ENCODE results near the gene ADGRF5. TPM values are rescaled to one million over a fixed set of nuclear protein-coding genes. Genes with fewer than 3 reads are reported as not detected.
"Not testable (repeated sequence)": the region's sequence is repeated elsewhere in the genome, so short reads cannot be mapped to it uniquely, and the experiment has no call there.

Gene ADGRF5
- polyA plus RNA-seq, 5 donors: 92.2 to 166 (median 130) TPM

- DNase-seq: no peak
Measured at GRCh38 chr6:46894433-46894832, 27.3 kb downstream of the ADGRF5 start.

GRCh38 chr6:46893648-46894047, 28.1 kb downstream of the ADGRF5 start:
- DNase-seq: no peak

DNA sequence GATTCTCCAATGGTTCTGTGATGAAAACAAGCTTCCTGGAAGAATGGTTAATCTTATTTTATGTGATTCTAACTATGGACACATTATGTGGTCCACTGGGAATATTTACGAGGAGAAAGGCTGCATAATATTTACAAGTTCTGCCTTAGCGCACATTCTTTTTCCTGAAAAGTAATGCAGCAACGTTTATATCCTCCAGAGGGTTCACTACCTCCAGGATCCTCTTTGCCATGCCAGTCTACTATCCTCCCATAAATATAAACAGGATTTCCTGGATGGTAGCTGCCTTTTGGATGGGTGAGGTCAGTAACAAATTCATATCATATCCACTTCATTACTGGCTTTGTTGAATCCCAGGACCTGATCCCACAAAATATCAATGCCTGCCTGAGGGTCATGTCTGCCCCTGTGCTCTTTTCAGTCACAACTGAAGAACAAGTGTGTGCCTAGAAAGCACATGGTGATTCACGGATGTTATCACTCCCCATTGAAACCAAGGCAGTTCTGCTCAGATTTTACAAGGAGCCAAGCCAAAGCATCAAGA, 30.4 kb downstream of the ADGRF5 start:
- no peak for DNase-seq

GRCh38 chr6:46888578-46888977, 33.2 kb downstream of the ADGRF5 start:
- DNase-seq: no peak

DNA sequence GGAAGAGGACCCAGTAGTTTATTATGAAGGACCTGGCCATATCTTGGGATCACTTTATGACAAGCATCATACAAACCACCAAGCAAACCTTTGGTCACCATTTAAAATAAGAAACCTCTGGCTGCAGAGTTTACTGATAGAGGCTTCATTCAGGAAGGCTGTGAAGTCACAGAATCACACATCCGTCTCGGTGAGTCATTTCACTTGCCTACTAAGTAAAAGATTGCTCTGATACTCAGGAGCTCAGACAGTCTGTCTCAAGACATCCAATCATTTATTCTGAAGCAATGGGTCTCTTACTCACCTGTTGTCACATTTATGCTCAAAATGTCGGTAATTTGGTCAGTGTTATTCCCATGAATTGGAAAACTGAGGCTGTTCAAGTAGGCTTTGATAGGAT, 33.7 kb downstream of the ADGRF5 start:
- no peak for DNase-seq

DNA sequence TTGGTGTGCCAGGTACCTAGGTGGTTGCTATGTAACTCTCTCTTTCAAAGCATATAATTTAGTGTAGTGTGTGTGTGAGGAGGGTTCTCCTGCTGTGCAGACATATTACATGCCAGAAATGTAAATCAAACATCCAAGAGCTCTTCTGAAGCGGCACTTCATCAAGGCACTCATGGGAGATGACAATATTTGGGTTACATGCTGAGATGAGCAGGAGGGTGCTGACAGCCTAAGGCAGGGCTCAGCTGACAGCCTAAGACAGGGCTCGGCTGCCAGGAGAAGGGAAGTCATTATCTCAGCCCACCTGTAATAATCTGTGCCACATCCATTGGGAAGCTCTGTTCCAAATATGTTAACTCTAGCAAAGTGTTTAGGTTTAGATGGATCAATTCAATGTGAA, 39.1 kb downstream of the ADGRF5 start:
- no peak for DNase-seq

GRCh38 chr6:46879003-46879402, 42.7 kb downstream of the ADGRF5 start:
- no peak for DNase-seq

DNA sequence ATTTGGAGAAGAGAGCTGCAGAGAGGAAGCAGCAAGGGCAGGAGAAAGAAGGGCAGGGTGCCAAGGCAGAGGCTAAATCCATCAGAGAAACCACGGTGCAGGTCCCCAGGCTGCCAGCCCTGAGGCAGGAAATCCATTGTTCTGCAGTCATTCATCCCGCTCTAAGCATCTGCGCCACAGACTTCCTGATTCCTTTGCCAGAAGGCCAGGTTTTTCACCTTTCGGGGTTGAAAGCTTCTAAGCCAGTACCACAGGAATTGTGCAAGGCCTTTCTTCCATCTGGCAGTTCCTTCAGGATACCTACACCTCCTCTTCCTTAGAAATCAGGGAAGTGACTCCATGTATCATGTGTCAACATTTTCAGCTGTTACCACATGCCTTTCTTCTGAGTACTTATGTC, 45.6 kb downstream of the ADGRF5 start:
- DNase-seq: peak in 1 of 2 donors; percentile 16

DNA sequence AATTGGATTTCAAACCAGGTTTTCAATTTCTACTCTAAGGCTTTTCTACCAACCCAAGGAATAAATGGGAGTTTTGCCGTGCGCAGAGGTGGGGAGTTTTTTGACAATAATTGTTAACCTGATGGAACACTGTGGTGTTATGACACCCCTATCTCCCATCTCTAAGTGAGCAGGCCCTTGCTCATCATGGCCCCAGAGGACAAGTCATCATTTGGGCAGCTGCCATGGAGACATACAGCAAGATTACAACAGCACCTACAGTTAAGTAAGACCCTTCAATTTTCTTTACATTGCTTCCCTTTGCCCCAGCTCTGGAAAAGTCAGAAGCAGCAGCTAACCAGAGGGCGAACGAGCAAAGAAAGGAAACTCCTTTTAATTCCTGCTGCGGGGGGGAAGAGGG, 54.3 kb downstream of the ADGRF5 start:
- no peak for DNase-seq

GRCh38 chr6:46865221-46865620, 56.5 kb downstream of the ADGRF5 start:
- no peak for DNase-seq

DNA sequence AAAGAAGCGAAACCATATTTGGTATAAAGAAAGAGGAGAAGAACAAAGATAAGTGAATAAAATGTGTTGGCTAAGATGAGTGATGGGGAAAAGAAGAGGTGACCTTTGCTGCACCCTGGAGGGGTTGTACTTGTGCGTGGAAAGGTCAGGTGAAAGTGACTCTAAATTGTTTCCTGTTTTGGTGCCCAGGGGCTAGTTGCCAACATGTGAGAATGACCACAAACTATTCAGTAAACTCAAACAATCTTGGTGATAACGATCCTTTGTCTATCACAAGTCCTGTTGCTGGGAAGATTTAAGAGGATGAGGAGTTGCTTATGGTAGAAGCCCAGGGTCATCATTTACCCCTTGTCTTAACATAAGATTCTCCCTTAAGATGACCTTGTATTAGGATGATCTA, 57.9 kb downstream of the ADGRF5 start:
- no peak for DNase-seq

DNA sequence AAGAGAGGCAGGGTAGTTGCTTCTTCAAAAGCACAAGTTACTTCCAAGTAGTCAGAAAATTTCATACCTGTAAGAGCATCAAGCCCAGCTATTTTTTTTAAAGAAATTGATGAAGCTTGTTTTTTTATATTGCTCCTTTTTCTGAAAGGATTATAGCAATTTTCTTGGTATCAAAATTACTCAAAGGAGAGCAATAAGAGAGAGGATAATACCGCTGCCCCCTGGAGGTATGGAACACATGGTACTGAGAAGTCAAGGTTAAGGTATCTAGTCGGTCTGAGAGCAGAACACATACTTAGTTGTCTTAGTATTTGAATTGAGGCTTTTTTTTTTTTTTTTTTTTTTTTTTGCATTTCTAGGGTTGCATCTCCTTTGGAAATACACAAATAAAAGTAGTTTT, 59.4 kb downstream of the ADGRF5 start:
- DNase-seq: no peak

GRCh38 chr6:46855966-46856365, 65.8 kb downstream of the ADGRF5 start:
- not testable (repeated sequence) for DNase-seq

DNA sequence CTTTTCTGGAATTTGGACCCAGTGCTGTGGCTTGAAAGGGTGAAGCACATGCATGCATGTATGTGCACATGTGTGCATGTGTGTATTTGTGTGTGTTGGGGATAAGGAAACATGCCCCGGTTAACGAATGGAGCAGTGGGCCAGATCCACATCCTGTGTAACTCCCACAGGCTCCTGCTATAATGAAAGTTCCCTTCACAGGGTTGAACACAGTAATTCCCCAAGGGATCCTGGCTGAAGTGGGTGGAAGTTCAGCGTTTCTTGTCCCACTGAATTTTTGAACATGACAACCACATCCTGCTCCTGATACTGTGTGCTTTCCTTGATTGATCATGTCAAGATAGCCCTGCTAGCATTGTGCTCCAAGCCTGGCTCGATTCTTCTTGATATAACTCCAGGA, 70.2 kb downstream of the ADGRF5 start:
- DNase-seq: not testable (repeated sequence)

GRCh38 chr6:46850792-46851191, 70.9 kb downstream of the ADGRF5 start:
- no peak for DNase-seq

GRCh38 chr6:46849361-46849690, 72.4 kb downstream of the ADGRF5 start:
- DNase-seq: no peak

- DNase-seq: peak; percentile 71 to 80
Measured at GRCh38 chr6:46848684-46849360, 72.9 kb downstream of the ADGRF5 start.

DNA sequence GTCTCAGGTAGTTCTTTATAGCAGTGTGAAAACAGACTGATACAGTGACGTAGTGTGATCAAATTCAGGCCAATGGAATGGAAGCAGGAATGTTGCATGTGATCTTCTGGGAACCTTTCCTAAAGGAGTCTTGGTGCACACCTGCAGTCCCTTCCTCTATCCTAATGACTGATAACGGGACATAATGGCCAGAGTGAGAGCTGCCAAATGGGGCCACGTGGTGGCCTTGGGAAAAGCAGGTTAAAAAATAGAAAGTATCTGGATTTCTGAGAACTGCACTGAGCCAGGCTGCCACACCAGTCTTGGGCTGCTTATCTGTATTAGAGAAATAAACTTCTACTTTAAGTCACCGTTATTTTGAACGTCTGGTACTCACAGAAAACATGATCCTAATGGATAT, 76.6 kb downstream of the ADGRF5 start:
- DNase-seq: no peak

- not testable (repeated sequence) for DNase-seq
Measured at GRCh38 chr6:46842252-46842846, 79.4 kb downstream of the ADGRF5 start.

DNA sequence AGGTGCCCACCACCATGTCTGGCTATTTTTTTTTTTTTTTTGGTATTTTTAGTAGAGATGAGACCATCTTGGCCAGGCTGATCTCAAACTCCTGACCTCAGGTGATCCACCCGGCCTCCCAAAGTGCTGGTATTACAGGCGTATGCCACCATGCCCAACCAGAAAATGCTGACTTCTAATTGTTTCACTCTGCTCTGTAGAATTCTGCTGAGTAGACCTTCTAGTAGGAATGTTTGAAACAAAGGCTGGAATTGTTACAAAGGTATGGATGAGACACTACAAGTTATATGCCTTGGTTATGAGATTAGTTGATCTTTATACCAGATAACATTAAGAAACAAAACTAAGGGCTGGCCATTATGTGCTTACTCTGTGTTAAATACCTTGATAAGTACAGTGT, 83.7 kb downstream of the ADGRF5 start:
- no peak for DNase-seq

DNA sequence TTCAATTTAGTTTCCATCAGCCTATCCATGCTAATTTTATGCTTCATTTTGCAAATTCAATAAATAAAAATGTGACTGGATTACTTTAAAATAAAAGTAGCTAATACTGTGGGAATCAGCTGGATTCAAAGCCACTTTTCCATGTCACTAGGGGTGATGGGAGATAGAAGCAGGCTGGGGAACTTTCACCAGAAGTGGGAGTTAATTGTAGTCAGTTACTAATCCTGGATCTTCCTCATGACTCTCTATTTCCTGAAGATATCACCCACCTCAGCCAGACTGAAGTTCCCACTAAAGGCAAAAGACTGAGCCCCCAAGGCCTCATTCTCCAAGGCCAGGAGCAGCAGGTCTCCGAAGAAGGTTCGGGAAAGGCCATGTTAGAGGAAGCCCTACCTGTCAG, 86.7 kb downstream of the ADGRF5 start:
- DNase-seq: not testable (repeated sequence)

- DNase-seq: not testable (repeated sequence)
Measured at GRCh38 chr6:46834257-46834916, 87.4 kb downstream of the ADGRF5 start.

- no peak for DNase-seq
Measured at GRCh38 chr6:46832816-46833215, 88.9 kb downstream of the ADGRF5 start.

Measured in right lung (tissue), 5 donors.